A549 (cell line): ENCODE results near the gene CFAP46. TPM values are rescaled to one million over a fixed set of nuclear protein-coding genes. Genes with fewer than 3 reads are reported as not detected.

Experiments used
- ATAC-seq, 2 experiments: fragments of 200-7000 bp in 1 of 2; fragments of >200 bp in 1 of 2; cut with Nextera tagmentation in 1 of 2; cut with Tn5 transposase in 1 of 2; 3 replicates each; pipeline versions ENCODE4 v1.8.0 to v1.9.1; 2018 to 2020; ENCODE audit warnings: mild to moderate bottlenecking in 1 of 2, moderate library complexity in 1 of 2
- CTCF ChIA-PET: fragments of 300-600 bp; sonication (Branson Sonifier 250); formaldehyde crosslinking; extraction: SDS; loops from one replicate; lab custom pipeline; 2021; ENCODE audit warnings: antibody characterized with exemption, inconsistent platforms; lab: Yijun Ruan, JAX
- POLR2A ChIA-PET: fragments of 350-600 bp; formaldehyde crosslinking; extraction: SDS; loops from one replicate; lab custom pipeline; 2021; ENCODE audit warnings: antibody characterized with exemption, inconsistent platforms; lab: Yijun Ruan, JAX
- DNase-seq, 2 experiments: peaks; one replicate each; pipeline versions ENCODE4 v3.0.0 to v3.0.0-alpha.2; 2011 to 2016; ENCODE audit warnings: low read depth in 1 of 2, low spot score in 1 of 2
- FAIRE-seq: peaks from 2 replicates; lab custom pipeline; 2011; peaks lifted over from hg19 to GRCh38; lab: Jason Lieb, UNC
- H3K27ac ChIP-seq, 2 experiments: fragments of >200 bp; sonication (Bioruptor Twin); formaldehyde crosslinking; 3 replicates each; pipeline ENCODE4 v1.5.1; 2016 to 2017
- H3K4me1 ChIP-seq: fragments of >200 bp; sonication (Bioruptor Twin); formaldehyde crosslinking; 3 replicates; pipeline ENCODE4 v1.6.1; 2016
- H3K4me2 ChIP-seq: fragments of >200 bp; sonication (Bioruptor Twin); formaldehyde crosslinking; 3 replicates; pipeline ENCODE4 v1.6.1; 2016
- H3K4me3 ChIP-seq: fragments of >200 bp; sonication (Bioruptor Twin); formaldehyde crosslinking; 3 replicates; pipeline ENCODE4 v1.5.1; 2016
- H3K9me3 ChIP-seq: fragments of >200 bp; sonication (Bioruptor Twin); formaldehyde crosslinking; 3 replicates; pipeline ENCODE4 v1.6.1; 2016
- ATOH8 ChIP-seq: fragments of 250-450 bp; sonication (Bioruptor Pico); IDR thresholded peaks from 2 replicates; pipeline ENCODE4 v1.5.0; 2020; ENCODE audit warnings: low read depth, mild to moderate bottlenecking, moderate library complexity
- EHF ChIP-seq: fragments of 250-450 bp; sonication (Bioruptor Pico); IDR thresholded peaks from 2 replicates; pipeline ENCODE4 v1.5.0; 2020; ENCODE audit warnings: mild to moderate bottlenecking
- EP300 ChIP-seq, 2 experiments: fragments of >200 bp; sonication (Bioruptor Twin); formaldehyde crosslinking; IDR thresholded peaks; 2 replicates in 1 of 2; 3 replicates in 1 of 2; pipeline ENCODE4 v1.6.1; 2016 to 2017
- ESRRA ChIP-seq: fragments of 150-350 bp; IDR thresholded peaks from 2 replicates; pipeline ENCODE4 v1.6.1; 2014; ENCODE audit warnings: mild to moderate bottlenecking, low read length, borderline replicate concordance
- FOSL2 ChIP-seq, 2 experiments: fragments of 450-650 bp in 1 of 2; fragments of >200 bp in 1 of 2; sonication (Bioruptor Twin) in 1 of 2; formaldehyde crosslinking; IDR thresholded peaks; 2 replicates each; pipeline versions ENCODE4 v1.5.0 to v1.6.1; 2016 to 2020; ENCODE audit warnings: mild to moderate bottlenecking in 1 of 2, moderate library complexity in 1 of 2
- HDAC2 ChIP-seq: fragments of 200-600 bp; sonication (generic); IDR thresholded peaks from 2 replicates; pipeline ENCODE4 v1.6.1; 2016
- HOXB13 ChIP-seq: fragments of 250-450 bp; sonication (Bioruptor Pico); IDR thresholded peaks from 2 replicates; pipeline ENCODE4 v1.5.0; 2020; ENCODE audit warnings: low read depth, mild to moderate bottlenecking, moderate library complexity
- JUN ChIP-seq, 2 experiments: fragments of >200 bp; sonication (Bioruptor Twin); formaldehyde crosslinking; IDR thresholded peaks; 2 replicates in 1 of 2; 3 replicates in 1 of 2; pipeline ENCODE4 v1.6.1; 2016 to 2017
- JUNB ChIP-seq: fragments of >200 bp; sonication (Bioruptor Twin); formaldehyde crosslinking; IDR thresholded peaks from 2 replicates; pipeline ENCODE4 v1.6.1; 2016
- MAFK ChIP-seq: fragments of 450-650 bp; IDR thresholded peaks from 2 replicates; pipeline ENCODE4 v1.6.1; 2014; ENCODE audit not compliant: partially characterized antibody
- NR3C1 ChIP-seq: fragments of >200 bp; sonication (Bioruptor Twin); formaldehyde crosslinking; IDR thresholded peaks from 3 replicates; pipeline ENCODE4 v1.6.1; 2017
- POLR2A ChIP-seq: IDR thresholded peaks from 2 replicates; pipeline ENCODE4 v1.6.1; 2012; ENCODE audit warnings: mild to moderate bottlenecking, low read length
- RAD21 ChIP-seq, 2 experiments: fragments of >200 bp in 1 of 2; sonication (Bioruptor Twin) in 1 of 2; formaldehyde crosslinking in 1 of 2; IDR thresholded peaks in 1 of 2; conservative IDR thresholded peaks in 1 of 2; 2 replicates in 1 of 2; 3 replicates in 1 of 2; pipeline ENCODE4 v1.6.1; 2012 to 2018; ENCODE audit warnings: inconsistent platforms in 1 of 2
- RFX5 ChIP-seq: fragments of 450-650 bp; IDR thresholded peaks from 2 replicates; pipeline ENCODE4 v1.7.1; 2014; ENCODE audit warnings: antibody characterized with exemption, mild to moderate bottlenecking, moderate library complexity
- SMC3 ChIP-seq: fragments of >200 bp; sonication (Bioruptor Twin); formaldehyde crosslinking; IDR thresholded peaks from 3 replicates; pipeline ENCODE4 v1.6.1; 2018; ENCODE audit warnings: inconsistent platforms
- TFCP2L1 ChIP-seq: fragments of 250-450 bp; sonication (Bioruptor Pico); IDR thresholded peaks from 2 replicates; pipeline ENCODE4 v1.5.0; 2021; ENCODE audit warnings: mild to moderate bottlenecking
- ZC3H11A ChIP-seq: fragments of 450-650 bp; IDR thresholded peaks from 2 replicates; pipeline ENCODE4 v1.6.1; 2014; ENCODE audit warnings: antibody characterized with exemption, mild to moderate bottlenecking
- ZFP36 ChIP-seq: fragments of 450-650 bp; IDR thresholded peaks from 2 replicates; pipeline ENCODE4 v1.6.1; 2014; ENCODE audit warnings: borderline replicate concordance; ENCODE audit not compliant: partially characterized antibody
- WGBS: methylation state at CpG from one replicate; pipeline ENCODE4 v1.1.6; 2017; ENCODE audit errors: missing lambda C conversion rate; 5-methylcytosine and 5-hydroxymethylcytosine counted together
- polyA plus RNA-seq, 4 experiments: library from polyadenylated mRNA; depleted of rRNA in 3 of 4; stranded (reverse); fragments of >200 nt; fragmentation: RNase III in 1 of 4; extraction: RNeasy Plus Mini Kit Qiagen cat#74134 plus additional on column Dnase treatment in 1 of 4; gene quantifications; 2 replicates in 3 of 4; 3 replicates in 1 of 4; pipeline ENCODE4 v1.2.3, GENCODE V29; 2011 to 2017
- TF ChIP-seq, protein P1 (sequence below): fragments of >200 bp; sonication (Bioruptor Twin); formaldehyde crosslinking; IDR thresholded peaks from 3 replicates; pipeline ENCODE4 v1.5.1; 2016
- TF ChIP-seq, protein P2 (sequence below): fragments of >200 bp; sonication (Bioruptor Twin); formaldehyde crosslinking; IDR thresholded peaks from 2 replicates; pipeline ENCODE4 v1.6.1; 2016
- TF ChIP-seq, protein P3 (sequence below): IDR thresholded peaks from 2 replicates; pipeline ENCODE4 v1.6.1; 2012

CFAP46 gene
- polyA plus RNA-seq, 2 of the 4 experiments (the other 2 are of a cell fraction), result 0.88 to 1.8 TPM

DNA sequence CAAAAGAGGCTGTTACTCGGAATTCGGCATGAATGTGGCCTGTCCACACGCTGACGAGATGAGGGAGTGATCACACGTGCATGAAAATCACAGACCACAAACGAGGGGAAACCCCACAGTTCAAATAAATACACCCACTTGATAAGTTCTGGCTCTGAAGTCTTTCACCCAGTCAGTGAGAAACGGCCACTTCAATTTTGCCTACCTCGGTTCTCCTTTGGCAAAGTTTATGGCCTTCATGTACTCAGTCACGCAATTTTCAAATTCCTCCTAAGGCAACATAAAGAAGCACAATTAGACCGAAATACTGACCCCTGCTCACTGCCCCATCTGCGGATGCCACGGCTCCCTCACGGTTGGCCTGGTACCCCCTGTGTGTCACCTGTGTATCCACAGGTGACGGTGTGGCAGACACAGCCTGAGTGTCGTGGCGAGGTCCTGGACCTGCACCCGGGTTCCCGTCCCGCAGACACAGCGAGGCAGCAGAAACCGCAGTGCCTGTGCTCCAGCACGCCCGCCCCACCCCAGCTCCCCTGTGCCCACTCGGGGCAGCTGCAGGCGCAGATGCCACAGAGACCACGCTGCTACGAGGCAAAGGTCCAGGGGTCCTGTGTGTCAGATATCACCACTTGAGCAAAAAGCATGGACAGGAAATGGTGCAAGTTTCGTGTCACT lies 1.4 kb downstream of the CFAP46 start (continued):
- TF ChIP-seq, protein P1, sequence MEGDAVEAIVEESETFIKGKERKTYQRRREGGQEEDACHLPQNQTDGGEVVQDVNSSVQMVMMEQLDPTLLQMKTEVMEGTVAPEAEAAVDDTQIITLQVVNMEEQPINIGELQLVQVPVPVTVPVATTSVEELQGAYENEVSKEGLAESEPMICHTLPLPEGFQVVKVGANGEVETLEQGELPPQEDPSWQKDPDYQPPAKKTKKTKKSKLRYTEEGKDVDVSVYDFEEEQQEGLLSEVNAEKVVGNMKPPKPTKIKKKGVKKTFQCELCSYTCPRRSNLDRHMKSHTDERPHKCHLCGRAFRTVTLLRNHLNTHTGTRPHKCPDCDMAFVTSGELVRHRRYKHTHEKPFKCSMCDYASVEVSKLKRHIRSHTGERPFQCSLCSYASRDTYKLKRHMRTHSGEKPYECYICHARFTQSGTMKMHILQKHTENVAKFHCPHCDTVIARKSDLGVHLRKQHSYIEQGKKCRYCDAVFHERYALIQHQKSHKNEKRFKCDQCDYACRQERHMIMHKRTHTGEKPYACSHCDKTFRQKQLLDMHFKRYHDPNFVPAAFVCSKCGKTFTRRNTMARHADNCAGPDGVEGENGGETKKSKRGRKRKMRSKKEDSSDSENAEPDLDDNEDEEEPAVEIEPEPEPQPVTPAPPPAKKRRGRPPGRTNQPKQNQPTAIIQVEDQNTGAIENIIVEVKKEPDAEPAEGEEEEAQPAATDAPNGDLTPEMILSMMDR, result no peak
- TF ChIP-seq MAFK (no peak), FOSL2 (IDR thresholded peaks at IDR 0.05) (no peak), FOSL2 (CRISPR knock-in tag; IDR thresholded peaks at IDR 0.05) (no peak), ESRRA (no peak), RFX5 (no peak)
- TF ChIP-seq, protein P2, sequence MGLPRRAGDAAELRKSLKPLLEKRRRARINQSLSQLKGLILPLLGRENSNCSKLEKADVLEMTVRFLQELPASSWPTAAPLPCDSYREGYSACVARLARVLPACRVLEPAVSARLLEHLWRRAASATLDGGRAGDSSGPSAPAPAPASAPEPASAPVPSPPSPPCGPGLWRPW, result no peak

DNA sequence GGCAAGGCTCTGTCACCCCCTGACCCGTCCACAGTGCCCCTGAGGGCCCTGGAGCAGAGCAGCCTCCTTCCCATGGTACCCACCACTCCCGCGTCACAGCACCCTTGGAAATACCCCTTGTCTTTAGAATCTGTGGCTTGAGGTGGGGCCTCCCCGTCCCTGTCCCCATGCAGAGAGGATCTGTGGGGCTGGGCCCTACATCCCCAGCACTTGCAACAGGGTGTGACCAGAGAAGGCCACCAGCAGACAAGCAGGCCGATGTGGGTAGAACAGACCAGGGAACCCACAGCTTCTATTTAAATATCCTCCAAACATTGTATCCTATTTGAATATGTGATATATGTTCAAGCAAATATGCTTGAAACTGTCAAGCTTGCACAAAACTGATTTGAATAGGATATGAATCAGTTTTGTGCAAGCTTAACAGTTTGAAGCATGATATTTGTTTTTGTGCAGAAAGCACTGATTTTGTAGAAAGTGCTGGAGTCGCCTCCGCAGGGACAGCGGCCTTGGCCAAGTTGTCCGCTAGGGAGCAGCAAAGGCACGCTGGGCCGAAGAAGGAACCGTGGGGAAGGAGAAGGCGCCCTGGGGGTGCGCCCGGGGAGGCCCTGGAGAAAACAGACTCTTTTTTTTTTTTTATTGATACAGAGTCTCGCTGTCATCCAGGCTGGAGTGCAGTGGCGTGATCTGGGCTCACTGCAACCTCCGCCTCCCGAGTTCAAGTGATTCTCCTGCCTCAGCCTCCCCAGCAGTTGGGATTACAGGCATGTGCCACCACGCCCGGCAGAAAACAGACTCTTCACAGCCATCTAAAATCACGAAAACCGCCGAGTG lies 2.2 kb downstream of the CFAP46 start:
- WGBS, result 22% methylated on average over 24 of the region's 24 CpGs
- ATAC-seq (peak; percentile 70 to 81; a peak in 5 of 6 replicates), FAIRE-seq (no peak), DNase-seq (peak; percentile 60 to 62)
- Histone ChIP-seq H3K9me3 (no peaks in the 10 kb centered on the region), H3K4me2 (no peak overlapping the region), H3K27ac (no peak overlapping the region), H3K4me1 (no peaks in the 10 kb centered on the region)
- CTCF ChIA-PET, result interaction anchor here (0.6 to 4.4 kb wide), 35 partner anchors 9 to 318 kb away, joined by 3 to 49 read pairs (median 4); no protein-coding TSS in a partner anchor
- POLR2A ChIA-PET, result interaction anchor here (0.7 kb wide), 1 partner anchor 203 kb away, joined by 3 read pairs; no protein-coding TSS in a partner anchor
- TF ChIP-seq JUNB, result no peak
- peak; percentile 92 to 94 for TF ChIP-seq RAD21 (conservative IDR thresholded peaks at IDR 0.05 in 1 of 2, IDR thresholded peaks at IDR 0.05 in 1 of 2)
- no peak for TF ChIP-seq ATOH8 (CRISPR knock-in tag)
- no peak for TF ChIP-seq POLR2A
- no peak for TF ChIP-seq EHF (CRISPR knock-in tag)
- no peak for TF ChIP-seq ZC3H11A
- no peak for TF ChIP-seq NR3C1
- TF ChIP-seq EP300 (IDR thresholded peaks at IDR 0.05), result no peak
- peak; percentile 73 for TF ChIP-seq SMC3
- TF ChIP-seq JUN (IDR thresholded peaks at IDR 0.05), result no peak
- TF ChIP-seq, protein P1, result peak; percentile 92
- TF ChIP-seq ZFP36, result no peak
- no peak for TF ChIP-seq ESRRA
- TF ChIP-seq HOXB13 (CRISPR knock-in tag), result no peak
- TF ChIP-seq MAFK, result peak; percentile 71
- no peak for TF ChIP-seq TFCP2L1 (CRISPR knock-in tag)
- TF ChIP-seq, protein P3, sequence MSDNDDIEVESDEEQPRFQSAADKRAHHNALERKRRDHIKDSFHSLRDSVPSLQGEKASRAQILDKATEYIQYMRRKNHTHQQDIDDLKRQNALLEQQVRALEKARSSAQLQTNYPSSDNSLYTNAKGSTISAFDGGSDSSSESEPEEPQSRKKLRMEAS, result no peak
- TF ChIP-seq HDAC2, result no peak
- TF ChIP-seq, all 56 proteins: peak for 4
- no peak overlapping the region for H3K4me3 ChIP-seq
